Measurements from ENCODE around the gene ITGA2.

GRCh38 chr5:52995914-52996313 lies 6.8 kb downstream of the ITGA2 start:
- TF ChIP-seq POLR2A (IDR thresholded peaks at IDR 0.05; ENCODE audit: low read depth, low read length), result no peak
- no peak for TF ChIP-seq TAF1 (IDR thresholded peaks at IDR 0.05; ENCODE audit: low read depth, low read length)

Measured in GM12891 (cell line).